Gastrocnemius medialis (tissue), 4 donors: ENCODE data around the gene PAX8.

Experiments
- POLR2A ChIP-seq, 2 donors: fragments of 450-650 bp; IDR thresholded peaks; one replicate each; pipeline ENCODE4 v1.6.1; 2017; ENCODE audit warnings: antibody characterized with exemption in 2 of 2, mild to moderate bottlenecking in 2 of 2, moderate library complexity in 2 of 2
- TF ChIP-seq, protein P1 (sequence below), 5 experiments: fragments of 450-650 bp in 3 of 5; fragments of 200-600 bp in 2 of 5; sonication (generic) in 2 of 5; IDR thresholded peaks in 4 of 5; conservative IDR thresholded peaks in 1 of 5; 1 replicate in 4 of 5; 2 replicates in 1 of 5; pipeline ENCODE4 v1.5.1; 2016 to 2019; ENCODE audit warnings: antibody characterized with exemption in 5 of 5, mild to moderate bottlenecking in 3 of 5, moderate library complexity in 3 of 5

DNA sequence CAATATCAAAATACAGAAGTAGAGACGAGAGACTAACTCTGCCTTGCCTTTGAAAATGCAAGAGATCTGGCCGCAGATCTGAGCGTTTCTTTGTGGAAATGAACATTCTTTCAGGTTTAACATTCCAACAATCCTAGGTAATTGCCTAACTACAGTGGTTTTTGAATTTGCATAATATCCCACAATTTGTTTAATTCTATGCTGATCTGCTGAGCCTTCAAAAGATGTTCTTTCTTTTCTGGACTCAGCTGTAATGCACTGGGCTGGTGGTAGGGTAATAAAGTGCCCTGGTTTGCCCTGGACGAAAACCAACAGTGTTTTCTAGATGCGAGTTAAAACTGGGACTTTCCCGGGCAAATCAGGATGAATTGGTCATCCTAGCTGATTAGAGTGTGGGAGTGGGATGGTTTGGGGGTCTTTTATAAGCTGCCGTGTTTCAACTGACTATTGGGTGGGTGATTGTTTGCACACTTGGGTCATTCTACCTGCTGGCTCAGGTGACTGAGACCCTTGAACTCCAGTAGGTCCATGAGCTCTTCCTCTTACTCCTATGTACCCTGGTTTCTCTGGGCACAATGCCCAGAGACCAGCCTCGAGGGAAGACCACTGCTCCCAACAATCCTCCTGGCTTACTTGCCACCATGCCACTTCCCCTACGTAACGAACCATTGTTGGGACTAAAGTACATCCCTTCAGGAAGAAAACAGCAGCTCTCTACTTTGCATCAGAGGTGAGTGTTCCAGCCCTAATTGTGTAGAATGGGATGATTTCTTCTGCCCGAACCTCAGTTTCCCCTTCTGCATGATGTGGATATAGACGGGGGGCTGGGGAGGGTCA, 3.4 kb upstream of the PAX8 start:
- no peak for TF ChIP-seq POLR2A (IDR thresholded peaks at IDR 0.05)
- TF ChIP-seq, protein P1, sequence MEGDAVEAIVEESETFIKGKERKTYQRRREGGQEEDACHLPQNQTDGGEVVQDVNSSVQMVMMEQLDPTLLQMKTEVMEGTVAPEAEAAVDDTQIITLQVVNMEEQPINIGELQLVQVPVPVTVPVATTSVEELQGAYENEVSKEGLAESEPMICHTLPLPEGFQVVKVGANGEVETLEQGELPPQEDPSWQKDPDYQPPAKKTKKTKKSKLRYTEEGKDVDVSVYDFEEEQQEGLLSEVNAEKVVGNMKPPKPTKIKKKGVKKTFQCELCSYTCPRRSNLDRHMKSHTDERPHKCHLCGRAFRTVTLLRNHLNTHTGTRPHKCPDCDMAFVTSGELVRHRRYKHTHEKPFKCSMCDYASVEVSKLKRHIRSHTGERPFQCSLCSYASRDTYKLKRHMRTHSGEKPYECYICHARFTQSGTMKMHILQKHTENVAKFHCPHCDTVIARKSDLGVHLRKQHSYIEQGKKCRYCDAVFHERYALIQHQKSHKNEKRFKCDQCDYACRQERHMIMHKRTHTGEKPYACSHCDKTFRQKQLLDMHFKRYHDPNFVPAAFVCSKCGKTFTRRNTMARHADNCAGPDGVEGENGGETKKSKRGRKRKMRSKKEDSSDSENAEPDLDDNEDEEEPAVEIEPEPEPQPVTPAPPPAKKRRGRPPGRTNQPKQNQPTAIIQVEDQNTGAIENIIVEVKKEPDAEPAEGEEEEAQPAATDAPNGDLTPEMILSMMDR (IDR thresholded peaks at IDR 0.05 in 4 of 5, conservative IDR thresholded peaks at IDR 0.05 in 1 of 5): no peak
